Measurements from ENCODE around the gene ADGRL1. TPM values are rescaled to one million over a fixed set of nuclear protein-coding genes. Genes with fewer than 3 reads are reported as not detected.

The ADGRL1 gene
- total and polyA plus RNA-seq, 9 of the 15 experiments (the other 6 are each of a cell fraction or from before 2014, with no cell fraction given) = 0.14 to 37.0 (median 8.6) TPM

DNA sequence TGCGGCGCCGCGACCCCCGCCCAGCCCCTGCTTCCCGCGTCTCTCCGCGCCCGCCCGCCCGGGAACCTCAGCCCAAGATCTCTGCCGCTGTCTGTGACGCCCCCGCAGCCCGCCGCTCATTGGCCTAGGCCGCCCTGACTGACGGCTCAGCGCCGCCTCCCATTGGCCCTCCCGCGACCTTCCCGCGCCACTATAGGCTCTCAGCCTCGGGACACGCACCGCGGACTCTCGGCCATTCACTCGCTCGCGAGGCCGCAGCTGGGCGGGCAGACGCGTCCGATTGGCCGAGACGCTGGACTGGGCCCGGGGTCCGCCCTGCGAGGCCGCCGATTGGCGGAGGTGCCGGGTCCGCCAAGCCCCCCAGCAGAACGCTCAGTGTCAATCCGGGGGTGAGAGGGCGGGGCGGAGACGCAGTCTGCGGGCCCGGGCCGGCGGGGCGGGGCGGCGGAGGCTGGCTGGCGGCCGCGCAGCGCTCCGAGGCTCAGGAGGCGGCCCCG, 88.3 kb downstream of the ADGRL1 start, which contains the start of gene PRKACA (continued):
- TF ChIP-seq, protein P1, sequence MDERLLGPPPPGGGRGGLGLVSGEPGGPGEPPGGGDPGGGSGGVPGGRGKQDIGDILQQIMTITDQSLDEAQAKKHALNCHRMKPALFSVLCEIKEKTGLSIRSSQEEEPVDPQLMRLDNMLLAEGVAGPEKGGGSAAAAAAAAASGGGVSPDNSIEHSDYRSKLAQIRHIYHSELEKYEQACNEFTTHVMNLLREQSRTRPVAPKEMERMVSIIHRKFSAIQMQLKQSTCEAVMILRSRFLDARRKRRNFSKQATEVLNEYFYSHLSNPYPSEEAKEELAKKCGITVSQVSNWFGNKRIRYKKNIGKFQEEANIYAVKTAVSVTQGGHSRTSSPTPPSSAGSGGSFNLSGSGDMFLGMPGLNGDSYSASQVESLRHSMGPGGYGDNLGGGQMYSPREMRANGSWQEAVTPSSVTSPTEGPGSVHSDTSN (CRISPR knock-in tag; IDR thresholded peaks at IDR 0.05; ENCODE audit: low read depth) = peak; percentile 91
- TF ChIP-seq, protein P1 (tag; conservative IDR thresholded peaks at IDR 0.05; ENCODE audit: low read depth) = peak; percentile 94
- TF ChIP-seq NR2C2 (CRISPR knock-in tag; IDR thresholded peaks at IDR 0.05) (0 out of 2 replicates have a peak, but pooled peaks have one; percentile 38), NR2C2 (tag; IDR thresholded peaks at IDR 0.05) (no peak), HIVEP1 (CRISPR knock-in tag; IDR thresholded peaks at IDR 0.05) (no peak), SMAD2 (IDR thresholded peaks at IDR 0.05; ENCODE audit: low read depth, low read length) (no peak), ZBTB7A (IDR thresholded peaks at IDR 0.05; ENCODE audit: borderline replicate concordance, control insufficient read depth, low read depth, low read length) (peak; percentile 89), CREM (IDR thresholded peaks at IDR 0.05; ENCODE audit: low read depth) (peak; percentile 94), CTBP1 (IDR thresholded peaks at IDR 0.05; ENCODE audit: borderline replicate concordance) (peak; percentile 97), HNRNPUL1 (IDR thresholded peaks at IDR 0.05; ENCODE audit: low read length) (no peak), CCNT2 (IDR thresholded peaks at IDR 0.05; ENCODE audit: borderline replicate concordance, extremely low read depth, insufficient read length, low read depth, low read length) (peak; percentile 63), RBFOX2 (IDR thresholded peaks at IDR 0.05; ENCODE audit: low read depth, low read length) (peak; percentile 39), SP2 (IDR thresholded peaks at IDR 0.05; ENCODE audit: extremely low read depth, low read depth, low read length, poor library complexity, severe bottlenecking) (peak; percentile 96), RNF2 (IDR thresholded peaks at IDR 0.05) (no peak), ASH1L (IDR thresholded peaks at IDR 0.05; ENCODE audit: borderline replicate concordance, low read depth, partially characterized antibody) (peak; percentile 99)
- TF ChIP-seq, protein P2, sequence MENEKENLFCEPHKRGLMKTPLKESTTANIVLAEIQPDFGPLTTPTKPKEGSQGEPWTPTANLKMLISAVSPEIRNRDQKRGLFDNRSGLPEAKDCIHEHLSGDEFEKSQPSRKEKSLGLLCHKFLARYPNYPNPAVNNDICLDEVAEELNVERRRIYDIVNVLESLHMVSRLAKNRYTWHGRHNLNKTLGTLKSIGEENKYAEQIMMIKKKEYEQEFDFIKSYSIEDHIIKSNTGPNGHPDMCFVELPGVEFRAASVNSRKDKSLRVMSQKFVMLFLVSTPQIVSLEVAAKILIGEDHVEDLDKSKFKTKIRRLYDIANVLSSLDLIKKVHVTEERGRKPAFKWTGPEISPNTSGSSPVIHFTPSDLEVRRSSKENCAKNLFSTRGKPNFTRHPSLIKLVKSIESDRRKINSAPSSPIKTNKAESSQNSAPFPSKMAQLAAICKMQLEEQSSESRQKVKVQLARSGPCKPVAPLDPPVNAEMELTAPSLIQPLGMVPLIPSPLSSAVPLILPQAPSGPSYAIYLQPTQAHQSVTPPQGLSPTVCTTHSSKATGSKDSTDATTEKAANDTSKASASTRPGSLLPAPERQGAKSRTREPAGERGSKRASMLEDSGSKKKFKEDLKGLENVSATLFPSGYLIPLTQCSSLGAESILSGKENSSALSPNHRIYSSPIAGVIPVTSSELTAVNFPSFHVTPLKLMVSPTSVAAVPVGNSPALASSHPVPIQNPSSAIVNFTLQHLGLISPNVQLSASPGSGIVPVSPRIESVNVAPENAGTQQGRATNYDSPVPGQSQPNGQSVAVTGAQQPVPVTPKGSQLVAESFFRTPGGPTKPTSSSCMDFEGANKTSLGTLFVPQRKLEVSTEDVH (IDR thresholded peaks at IDR 0.05; ENCODE audit: low read depth, partially characterized antibody) = peak; percentile 27
- TF ChIP-seq, protein P3, sequence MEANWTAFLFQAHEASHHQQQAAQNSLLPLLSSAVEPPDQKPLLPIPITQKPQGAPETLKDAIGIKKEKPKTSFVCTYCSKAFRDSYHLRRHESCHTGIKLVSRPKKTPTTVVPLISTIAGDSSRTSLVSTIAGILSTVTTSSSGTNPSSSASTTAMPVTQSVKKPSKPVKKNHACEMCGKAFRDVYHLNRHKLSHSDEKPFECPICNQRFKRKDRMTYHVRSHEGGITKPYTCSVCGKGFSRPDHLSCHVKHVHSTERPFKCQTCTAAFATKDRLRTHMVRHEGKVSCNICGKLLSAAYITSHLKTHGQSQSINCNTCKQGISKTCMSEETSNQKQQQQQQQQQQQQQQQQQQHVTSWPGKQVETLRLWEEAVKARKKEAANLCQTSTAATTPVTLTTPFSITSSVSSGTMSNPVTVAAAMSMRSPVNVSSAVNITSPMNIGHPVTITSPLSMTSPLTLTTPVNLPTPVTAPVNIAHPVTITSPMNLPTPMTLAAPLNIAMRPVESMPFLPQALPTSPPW (CRISPR knock-in tag; IDR thresholded peaks at IDR 0.05) = peak; percentile 95
- TF ChIP-seq, protein P4, sequence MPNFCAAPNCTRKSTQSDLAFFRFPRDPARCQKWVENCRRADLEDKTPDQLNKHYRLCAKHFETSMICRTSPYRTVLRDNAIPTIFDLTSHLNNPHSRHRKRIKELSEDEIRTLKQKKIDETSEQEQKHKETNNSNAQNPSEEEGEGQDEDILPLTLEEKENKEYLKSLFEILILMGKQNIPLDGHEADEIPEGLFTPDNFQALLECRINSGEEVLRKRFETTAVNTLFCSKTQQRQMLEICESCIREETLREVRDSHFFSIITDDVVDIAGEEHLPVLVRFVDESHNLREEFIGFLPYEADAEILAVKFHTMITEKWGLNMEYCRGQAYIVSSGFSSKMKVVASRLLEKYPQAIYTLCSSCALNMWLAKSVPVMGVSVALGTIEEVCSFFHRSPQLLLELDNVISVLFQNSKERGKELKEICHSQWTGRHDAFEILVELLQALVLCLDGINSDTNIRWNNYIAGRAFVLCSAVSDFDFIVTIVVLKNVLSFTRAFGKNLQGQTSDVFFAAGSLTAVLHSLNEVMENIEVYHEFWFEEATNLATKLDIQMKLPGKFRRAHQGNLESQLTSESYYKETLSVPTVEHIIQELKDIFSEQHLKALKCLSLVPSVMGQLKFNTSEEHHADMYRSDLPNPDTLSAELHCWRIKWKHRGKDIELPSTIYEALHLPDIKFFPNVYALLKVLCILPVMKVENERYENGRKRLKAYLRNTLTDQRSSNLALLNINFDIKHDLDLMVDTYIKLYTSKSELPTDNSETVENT (CRISPR knock-in tag; IDR thresholded peaks at IDR 0.05) = peak; percentile 41; the same call in 1 of the 2 replicates
